Activated CD8-positive, alpha-beta memory T cell treated with anti-CD3 and anti-CD28 coated beads, Interleukin-2, amount 50 U/mL, for 4 hours (primary cell): ENCODE measurements around the gene STAC2.

Source experiments
- DNase-seq: peaks from one replicate; pipeline ENCODE4 v3.0.0-alpha.2; 2020

The STAC2 gene

GRCh38 chr17:39231591-39232551 is 6.1 kb upstream of the STAC2 start:
- DNase-seq: peak; percentile 68

DNA sequence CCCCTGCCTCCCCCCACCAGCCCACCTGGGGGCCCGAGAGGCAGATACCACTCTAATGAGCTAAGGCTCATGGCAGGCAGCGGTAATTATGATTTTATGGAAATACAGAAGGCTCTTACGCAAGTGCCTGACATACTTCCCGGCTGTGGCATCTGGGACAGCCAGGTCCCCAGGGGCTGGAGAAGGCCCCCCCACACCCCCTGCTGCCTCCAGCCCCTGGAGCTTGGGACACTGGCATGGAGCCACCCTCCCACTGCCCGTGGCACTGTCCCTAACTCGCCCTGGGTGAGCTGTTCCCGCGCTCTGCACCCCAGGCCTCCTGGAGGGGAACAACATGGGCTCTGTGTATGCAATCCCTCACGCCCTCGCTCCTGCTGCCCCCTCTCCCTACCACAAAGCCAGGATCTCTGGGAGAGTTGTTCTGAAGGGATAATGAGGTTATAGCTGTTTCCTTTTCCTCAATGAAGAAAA is 5.4 kb upstream of the STAC2 start:
- DNase-seq: no peak

GRCh38 chr17:39230361-39230760 is 4.6 kb upstream of the STAC2 start:
- no peak for DNase-seq

- DNase-seq: no peak
These were observed 3.6 kb upstream of the STAC2 start for GRCh38 chr17:39229274-39229913.

DNA sequence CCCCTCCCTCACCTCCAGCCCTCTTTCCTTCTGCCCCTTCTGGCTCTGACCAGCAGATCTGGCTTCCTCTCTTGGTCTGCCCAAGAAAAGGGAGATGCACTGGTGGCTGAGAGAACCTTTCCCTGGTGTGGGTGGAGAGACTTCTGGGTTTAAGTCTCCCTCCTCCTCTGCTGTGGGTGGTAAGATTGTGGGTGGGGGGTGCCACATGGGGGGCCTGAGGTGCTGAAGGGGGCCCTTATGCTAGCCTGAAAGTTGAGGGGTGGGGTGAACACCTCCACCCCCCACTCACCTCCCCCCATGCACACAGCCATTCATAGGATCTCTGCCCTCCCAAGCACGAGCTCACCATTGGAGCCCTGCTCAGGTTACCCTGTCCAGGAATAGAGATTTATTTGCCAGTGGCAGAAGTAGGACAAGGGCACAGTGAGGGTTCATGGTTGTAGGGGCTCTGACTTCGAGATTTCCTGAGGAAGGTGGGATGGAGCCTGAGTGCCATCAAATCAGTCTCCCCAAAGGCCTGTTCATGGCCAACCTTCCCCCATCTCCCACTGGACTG is 1.7 kb upstream of the STAC2 start:
- DNase-seq: no peak

DNA sequence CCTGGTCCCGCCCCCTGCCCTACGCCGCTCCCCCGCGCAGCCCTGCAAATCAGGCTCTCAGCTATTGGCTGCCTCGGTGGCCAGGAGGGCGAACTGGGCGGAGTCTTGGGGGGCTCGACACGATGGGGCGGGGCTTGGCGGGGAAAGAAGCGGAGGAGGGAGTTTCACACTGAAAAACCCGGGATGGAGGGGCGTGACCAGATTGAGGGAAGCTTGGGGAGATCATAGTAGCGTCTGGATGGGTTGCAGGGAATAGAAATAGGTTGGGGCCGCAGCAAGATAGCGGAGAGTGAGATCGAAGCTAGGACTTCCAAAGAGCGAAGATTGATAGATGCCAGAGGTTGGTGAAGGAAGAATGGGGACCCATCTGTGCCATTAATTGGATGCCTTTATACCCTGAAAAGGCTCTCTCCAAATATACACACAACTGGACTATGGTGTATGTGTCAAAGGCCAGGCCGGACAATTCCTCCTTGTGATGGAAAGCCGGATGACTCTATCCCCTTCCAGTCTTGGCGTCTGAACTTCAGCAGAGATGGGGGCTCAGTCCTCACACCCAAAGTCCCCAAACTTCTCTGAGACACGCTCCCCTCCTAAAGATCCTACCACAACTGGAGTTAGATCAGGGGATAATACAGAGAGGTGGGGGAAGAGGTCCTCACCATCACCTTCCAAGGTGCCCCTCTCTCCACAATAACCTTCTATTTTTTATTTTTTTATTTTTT is 376 bp upstream of the STAC2 start:
- DNase-seq: peak; percentile 75

GRCh38 chr17:39224778-39225307 is 902 bp downstream of the STAC2 start:
- DNase-seq: no peak

- no peak for DNase-seq
These were observed 1.6 kb downstream of the STAC2 start for GRCh38 chr17:39223907-39224777.

DNA sequence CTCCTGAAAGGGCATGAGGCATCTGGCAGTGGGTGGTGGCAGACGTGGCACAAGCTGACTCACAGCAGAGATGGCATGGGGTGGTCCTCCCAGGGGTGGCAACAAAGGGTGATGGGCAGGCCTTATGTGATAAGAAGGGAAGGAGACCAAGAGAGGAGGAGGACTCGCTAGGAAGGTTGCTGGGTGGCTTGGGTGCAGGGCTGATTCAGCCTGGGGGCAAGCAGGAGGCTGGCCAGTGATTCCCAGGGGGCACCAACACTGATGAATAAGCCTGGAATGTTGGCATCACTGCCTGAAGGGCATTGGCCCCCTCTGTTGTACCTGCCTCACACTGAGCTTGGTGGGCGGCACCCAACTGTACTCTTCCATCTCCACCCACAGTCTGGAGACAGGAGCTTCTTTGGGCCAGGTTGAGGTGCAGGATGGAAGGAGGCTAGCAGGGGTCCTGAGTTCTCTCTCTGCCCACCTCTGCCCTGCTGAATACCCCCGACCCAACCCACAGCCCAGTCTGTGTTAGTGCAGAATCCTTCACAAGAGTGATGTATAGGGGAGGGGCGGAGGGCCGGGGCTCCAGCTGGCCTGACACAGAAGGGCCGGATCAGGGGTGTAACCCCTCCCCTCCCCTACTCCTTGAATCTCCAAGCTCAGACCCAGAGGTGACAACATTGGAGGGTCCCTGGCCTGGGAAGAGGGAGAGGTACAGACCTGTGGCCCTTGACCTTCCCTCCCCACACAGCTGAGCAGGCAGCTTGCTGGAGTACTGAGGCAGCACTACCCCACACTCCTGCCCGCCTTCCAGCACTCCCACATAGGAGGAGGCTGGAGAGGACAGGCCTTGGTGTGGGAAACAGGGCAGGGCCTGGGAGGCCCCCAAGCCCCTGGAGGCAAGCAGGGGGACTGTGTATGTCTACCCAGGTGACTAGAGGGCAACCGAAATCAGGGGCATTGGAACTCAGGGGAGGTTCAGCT is 2.6 kb downstream of the STAC2 start:
- no peak for DNase-seq

DNA sequence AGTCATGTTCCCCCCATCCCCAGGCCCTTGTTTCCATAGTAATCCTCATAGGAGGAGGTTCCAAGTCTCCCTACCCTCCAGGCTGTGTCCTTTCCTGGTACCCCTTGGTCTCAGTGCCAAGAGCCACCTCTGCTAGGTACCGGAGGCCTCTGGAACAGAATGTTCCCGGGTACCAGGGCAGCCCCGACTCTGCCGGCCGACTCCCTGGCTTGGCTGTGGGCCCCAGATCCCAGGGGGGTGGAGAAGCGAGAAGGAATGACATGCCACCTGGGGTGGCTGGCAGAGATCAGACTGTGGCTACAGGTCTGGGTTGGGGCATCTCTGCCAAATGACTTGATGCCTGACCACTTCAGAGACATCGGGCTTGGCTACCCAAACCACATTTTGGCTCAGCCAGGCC is 3.6 kb downstream of the STAC2 start:
- DNase-seq: no peak

GRCh38 chr17:39221572-39221971 is 4.2 kb downstream of the STAC2 start:
- DNase-seq: no peak

DNA sequence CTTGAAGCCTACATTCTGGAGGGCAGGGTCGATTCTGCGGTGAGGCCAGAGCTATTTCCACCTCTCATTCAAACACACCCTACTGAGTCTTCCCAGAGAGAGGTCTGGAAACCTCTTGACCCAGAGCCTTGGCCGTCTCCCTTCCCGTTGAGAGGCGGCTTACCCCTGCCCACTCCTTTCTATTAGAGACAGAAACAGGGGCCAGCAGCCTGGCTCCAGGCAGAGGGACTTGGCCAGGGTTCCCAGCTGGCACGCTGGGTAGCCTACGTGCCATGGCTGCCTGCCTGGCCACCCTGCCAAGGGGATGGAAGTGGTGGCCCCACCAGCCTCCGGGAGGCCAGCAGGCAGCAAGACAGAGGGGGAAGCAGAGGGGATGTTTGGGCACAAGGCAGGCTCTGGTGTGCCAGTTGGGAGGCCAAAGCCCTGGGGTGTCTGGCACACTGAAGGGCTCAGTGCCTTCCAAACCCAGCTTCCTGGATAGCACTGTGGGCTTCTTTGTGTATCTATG is 6.0 kb downstream of the STAC2 start:
- no peak for DNase-seq

- no peak for DNase-seq
These were observed 6.8 kb downstream of the STAC2 start for GRCh38 chr17:39218906-39219305.

GRCh38 chr17:39217734-39218369 is 7.9 kb downstream of the STAC2 start:
- no peak for DNase-seq

DNA sequence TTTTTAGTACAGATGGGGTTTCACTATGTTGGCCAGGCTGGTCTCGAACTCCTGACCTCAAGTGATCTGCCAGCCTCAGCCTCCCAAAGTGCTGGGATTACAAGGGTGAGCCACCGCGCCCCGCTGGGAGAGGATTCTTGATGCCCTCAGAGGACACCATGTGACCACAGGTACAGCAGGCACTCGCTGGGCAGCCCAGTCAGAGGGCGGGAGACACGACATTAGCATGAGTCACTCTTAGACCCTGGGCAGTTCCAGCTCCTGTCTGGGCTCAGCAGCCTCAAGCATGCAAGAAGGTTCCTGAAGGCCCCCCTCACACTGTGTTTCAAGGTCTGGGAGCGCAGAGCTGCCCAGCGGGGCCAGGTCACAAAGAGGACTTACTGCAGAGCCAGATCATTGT is 11.9 kb downstream of the STAC2 start:
- no peak for DNase-seq

DNA sequence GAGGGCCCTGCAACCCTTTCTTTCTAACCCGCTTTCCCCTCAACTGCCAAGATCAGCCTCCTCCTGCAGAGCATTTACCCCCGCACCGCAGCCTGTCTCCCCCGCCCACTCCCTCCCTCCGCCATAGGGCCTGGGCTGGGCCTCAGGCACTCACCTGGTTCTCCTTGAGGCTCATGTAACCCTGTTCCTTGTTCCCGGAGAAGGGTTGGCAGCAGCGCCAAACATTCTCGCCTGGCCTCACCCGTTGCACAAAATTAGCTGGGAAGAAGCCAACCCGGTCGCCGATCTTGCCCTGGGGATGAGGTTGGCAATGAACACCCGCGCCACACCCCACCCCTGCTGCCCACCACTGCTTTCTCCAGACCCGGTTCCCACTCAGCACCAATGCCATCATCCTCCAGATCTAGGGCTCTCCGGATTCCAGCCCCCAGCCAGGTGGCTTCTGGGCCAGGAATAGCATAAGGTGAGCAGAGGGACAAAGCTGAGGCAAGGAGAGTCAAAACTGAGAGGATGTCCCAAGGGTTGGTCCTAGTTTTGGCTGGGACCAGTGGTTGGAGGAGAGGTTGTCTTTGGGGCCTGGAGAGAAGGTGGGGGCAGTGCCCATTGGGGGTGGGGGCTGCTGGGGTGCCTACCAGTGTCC is 12.8 kb downstream of the STAC2 start:
- no peak for DNase-seq

GRCh38 chr17:39212195-39212810 is 13.4 kb downstream of the STAC2 start:
- no peak for DNase-seq

DNA sequence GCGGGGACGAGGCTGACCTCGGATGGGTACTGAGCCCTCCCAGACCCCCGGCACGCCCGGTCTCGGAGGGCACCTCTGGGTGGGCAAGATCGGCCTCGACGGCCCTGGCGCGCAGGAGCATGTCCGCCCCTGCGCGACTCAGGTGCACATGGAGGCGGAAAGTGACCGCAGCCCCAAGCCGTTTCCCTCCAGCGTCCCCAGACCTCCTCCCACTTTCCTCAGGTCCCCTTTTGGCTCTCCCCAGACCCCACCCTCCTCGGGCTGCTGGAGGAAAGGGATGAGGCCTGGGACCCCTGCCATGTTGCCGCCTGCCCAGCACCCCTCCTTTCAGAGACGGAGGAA is 15.7 kb downstream of the STAC2 start:
- DNase-seq: no peak
